ENCODE measurements around the gene ADSL. TPM values are rescaled to one million over a fixed set of nuclear protein-coding genes. Genes with fewer than 3 reads are reported as not detected.

ADSL gene
- total and polyA plus RNA-seq, 7 donors = 114 to 170 (median 147) TPM

DNA sequence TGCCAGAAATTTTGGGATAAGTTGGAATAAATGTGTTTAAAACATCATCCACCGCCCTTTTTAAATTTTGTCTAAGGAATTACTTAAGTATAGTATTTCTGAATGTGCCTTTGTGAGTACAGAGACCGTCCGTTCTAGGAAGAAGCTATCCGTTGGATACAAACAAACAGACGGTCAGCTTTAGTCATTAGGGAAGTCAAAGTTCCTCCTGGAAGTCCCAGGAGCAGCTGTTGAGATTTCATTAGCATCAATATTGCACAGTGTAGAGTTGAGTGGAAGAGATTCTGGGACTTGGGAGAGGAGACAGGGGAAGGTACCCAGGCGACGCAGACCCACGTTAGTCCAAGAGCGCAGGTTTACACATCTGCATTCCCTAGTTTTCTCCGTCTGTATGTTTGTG lies 15.7 kb upstream of the ADSL start:
- Histone ChIP-seq H3K36me3 (ENCODE audit: insufficient read depth in 1 of 2, low read depth in 1 of 2) (peaks cover 0 to 42% of the 10 kb centered on the region in 2 donors), H3K4me1 (no peaks in the 10 kb centered on the region), H3K27me3 (ENCODE audit: insufficient read depth in 3 of 3, low read length in 2 of 3) (no peaks in the 10 kb centered on the region), H3K4me3 (no peak overlapping the region), H3K27ac (no peak overlapping the region), H3K9me3 (no peaks in the 10 kb centered on the region)
- TF ChIP-seq, protein P1, sequence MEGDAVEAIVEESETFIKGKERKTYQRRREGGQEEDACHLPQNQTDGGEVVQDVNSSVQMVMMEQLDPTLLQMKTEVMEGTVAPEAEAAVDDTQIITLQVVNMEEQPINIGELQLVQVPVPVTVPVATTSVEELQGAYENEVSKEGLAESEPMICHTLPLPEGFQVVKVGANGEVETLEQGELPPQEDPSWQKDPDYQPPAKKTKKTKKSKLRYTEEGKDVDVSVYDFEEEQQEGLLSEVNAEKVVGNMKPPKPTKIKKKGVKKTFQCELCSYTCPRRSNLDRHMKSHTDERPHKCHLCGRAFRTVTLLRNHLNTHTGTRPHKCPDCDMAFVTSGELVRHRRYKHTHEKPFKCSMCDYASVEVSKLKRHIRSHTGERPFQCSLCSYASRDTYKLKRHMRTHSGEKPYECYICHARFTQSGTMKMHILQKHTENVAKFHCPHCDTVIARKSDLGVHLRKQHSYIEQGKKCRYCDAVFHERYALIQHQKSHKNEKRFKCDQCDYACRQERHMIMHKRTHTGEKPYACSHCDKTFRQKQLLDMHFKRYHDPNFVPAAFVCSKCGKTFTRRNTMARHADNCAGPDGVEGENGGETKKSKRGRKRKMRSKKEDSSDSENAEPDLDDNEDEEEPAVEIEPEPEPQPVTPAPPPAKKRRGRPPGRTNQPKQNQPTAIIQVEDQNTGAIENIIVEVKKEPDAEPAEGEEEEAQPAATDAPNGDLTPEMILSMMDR (IDR thresholded peaks at IDR 0.05) = no peak
- intact Hi-C loops (cut with DNase I) = no loop called here
- WGBS, 3 donors = 72 to 81% (median 75%) methylated on average over 10 of the region's 10 CpGs
- DNase-seq (no peak), ATAC-seq (no peak)

DNA sequence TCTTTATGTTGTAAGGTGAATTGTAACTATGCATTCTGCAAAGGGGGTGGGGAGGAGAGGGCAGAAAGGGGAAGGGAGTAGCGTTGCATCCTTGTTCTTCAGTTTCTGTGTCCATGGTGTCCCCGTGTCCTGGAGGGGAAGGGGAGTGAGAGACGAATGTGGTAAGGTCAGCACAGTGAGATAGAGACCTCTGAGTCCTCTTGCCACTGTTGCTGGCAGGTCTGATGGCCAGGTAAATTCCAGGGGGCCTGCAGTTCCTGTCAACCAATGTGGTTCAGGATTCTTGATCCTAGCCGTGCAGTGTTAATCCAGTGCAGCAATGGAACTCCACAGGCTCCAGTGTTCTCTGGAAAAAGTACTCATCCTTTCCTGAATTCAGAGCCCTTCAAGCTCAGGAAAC lies 14.6 kb upstream of the ADSL start:
- no peak overlapping the region for H3K4me3 ChIP-seq
- intact Hi-C loops (cut with DNase I) = no loop called here
- no peak overlapping the region for H3K27ac ChIP-seq
- TF ChIP-seq, protein P1 (IDR thresholded peaks at IDR 0.05) = no peak
- no peaks in the 10 kb centered on the region for H3K4me1 ChIP-seq
- no peaks in the 10 kb centered on the region for H3K9me3 ChIP-seq
- no peaks in the 10 kb centered on the region for H3K27me3 ChIP-seq (ENCODE audit: insufficient read depth in 3 of 3, low read length in 2 of 3)
- ATAC-seq (no peak), DNase-seq (no peak)
- 78 to 87% (median 82%) methylated on average over 4 of the region's 4 CpGs for WGBS, 3 donors
- peaks cover 0 to 41% of the 10 kb centered on the region in 2 donors for H3K36me3 ChIP-seq (ENCODE audit: insufficient read depth in 1 of 2, low read depth in 1 of 2)

DNA sequence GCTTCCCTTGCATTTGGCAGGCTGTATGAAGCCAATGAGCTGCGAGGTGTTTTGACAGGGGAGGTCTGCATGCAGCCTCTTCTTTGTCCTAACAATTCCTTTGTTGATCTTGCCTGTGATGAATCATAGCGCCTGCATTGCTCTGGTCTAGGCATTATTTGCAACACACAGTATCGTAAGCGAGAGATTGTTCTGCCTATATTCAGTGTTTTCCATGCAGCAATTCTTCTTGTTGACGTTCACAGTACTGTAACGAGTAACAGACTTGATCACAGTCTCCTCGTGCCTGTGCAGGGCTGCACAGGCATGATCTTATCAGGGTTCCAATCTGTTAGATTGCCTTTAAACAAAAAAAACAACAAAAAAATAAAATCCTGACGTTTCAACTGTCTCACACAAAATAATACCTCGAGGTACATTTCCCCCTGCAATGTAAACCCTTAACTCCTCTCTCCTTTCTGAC lies 13.9 kb upstream of the ADSL start:
- DNase-seq (no peak), ATAC-seq (no peak)
- 80 to 85% (median 83%) methylated on average over 9 of the region's 9 CpGs for WGBS, 3 donors
- peaks cover 0 to 37% of the 10 kb centered on the region in 2 donors for H3K36me3 ChIP-seq (ENCODE audit: insufficient read depth in 1 of 2, low read depth in 1 of 2)
- no peaks in the 10 kb centered on the region for H3K9me3 ChIP-seq
- no peaks in the 10 kb centered on the region for H3K27me3 ChIP-seq (ENCODE audit: insufficient read depth in 3 of 3, low read length in 2 of 3)
- no peak overlapping the region for H3K27ac ChIP-seq
- TF ChIP-seq, protein P1 (IDR thresholded peaks at IDR 0.05) = no peak
- H3K4me1 ChIP-seq = no peaks in the 10 kb centered on the region
- intact Hi-C loops (cut with DNase I) = no loop called here
- H3K4me3 ChIP-seq = no peak overlapping the region

DNA sequence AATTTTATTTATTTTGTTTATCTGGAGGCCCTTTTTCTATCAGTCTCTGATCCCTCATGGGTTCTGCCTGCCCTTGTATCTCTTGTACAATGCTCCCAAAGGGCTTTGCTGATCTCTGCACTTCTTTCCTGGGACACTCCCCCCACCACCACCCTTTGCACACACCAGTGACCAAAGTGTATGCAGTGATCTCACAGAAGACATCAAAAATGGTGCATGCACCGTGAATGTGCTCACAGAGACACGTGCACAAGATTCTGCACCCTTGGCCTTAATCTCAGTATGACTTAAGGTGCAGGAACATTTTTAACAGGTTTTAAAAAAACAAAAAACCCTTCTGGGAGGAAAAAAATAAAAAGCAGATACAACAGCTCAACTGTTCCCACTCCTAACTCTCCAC lies 12.2 kb upstream of the ADSL start:
- Histone ChIP-seq H3K27ac (no peak overlapping the region), H3K36me3 (ENCODE audit: insufficient read depth in 1 of 2, low read depth in 1 of 2) (peaks cover 0 to 36% of the 10 kb centered on the region in 2 donors), H3K4me3 (no peak overlapping the region), H3K4me1 (no peaks in the 10 kb centered on the region), H3K9me3 (no peaks in the 10 kb centered on the region), H3K27me3 (ENCODE audit: insufficient read depth in 3 of 3, low read length in 2 of 3) (no peaks in the 10 kb centered on the region)
- TF ChIP-seq, protein P1 (IDR thresholded peaks at IDR 0.05) = no peak
- no peak for DNase-seq
- ATAC-seq = no peak
- 77 to 84% (median 80%) methylated on average over 2 of the region's 2 CpGs for WGBS, 3 donors
- intact Hi-C loops (cut with DNase I) = no loop called here

DNA sequence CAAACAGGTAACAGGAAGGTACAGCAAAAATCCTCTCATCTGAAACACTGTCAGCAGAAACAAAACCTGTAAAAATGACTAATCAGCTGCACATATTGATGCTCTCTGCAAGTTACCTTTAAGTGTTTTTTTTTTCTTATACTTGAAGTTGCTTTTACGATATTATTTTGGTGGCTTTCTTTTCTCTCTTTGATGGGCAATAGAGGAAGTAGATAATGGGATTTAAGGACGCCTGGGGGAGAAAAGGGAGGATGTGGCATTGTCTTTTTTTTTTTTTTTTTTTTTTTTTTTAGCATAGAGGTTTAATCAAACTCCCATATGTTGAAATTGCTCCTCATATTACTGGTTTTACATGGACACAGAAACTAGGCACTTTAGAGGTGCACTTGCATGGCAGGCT lies 11.4 kb upstream of the ADSL start:
- no peaks in the 10 kb centered on the region for H3K9me3 ChIP-seq
- intact Hi-C loops (cut with DNase I) = no loop called here
- H3K27me3 ChIP-seq (ENCODE audit: insufficient read depth in 3 of 3, low read length in 2 of 3) = no peaks in the 10 kb centered on the region
- WGBS, 3 donors = 58 to 71% (median 65%) methylated on average over 2 of the region's 2 CpGs
- TF ChIP-seq, protein P1 (IDR thresholded peaks at IDR 0.05) = no peak
- peaks cover 0 to 29% of the 10 kb centered on the region in 2 donors for H3K36me3 ChIP-seq (ENCODE audit: insufficient read depth in 1 of 2, low read depth in 1 of 2)
- no peak overlapping the region for H3K4me3 ChIP-seq
- no peaks in the 10 kb centered on the region for H3K4me1 ChIP-seq
- no peak overlapping the region for H3K27ac ChIP-seq
- ATAC-seq (no peak), DNase-seq (no peak)

Measured in psoas muscle (tissue), 8 donors.